Activated T-helper 1 cell treated with anti-CD3 and anti-CD28 coated beads, Interleukin-12 subunit alpha, Interleukin-12 subunit beta, Interleukin-2, Interleukin-4 antibody, amounts not matched to agents 30 ng/mL and 10 ng/mL and 1 ng/mL, durations not matched to agents 14 hours and 24 hours and 36 hours (primary cell): ENCODE data around the gene FARS2. TPM values are rescaled to one million over a fixed set of nuclear protein-coding genes. Genes with fewer than 3 reads are reported as not detected.

Experiments
- DNase-seq: peaks from one replicate; pipeline ENCODE4 v3.0.0; 2021; ENCODE audit warnings: low spot score
- H3K27ac Mint-ChIP-seq: one replicate; pipeline ENCODE4 v1.8.0; 2021; ENCODE audit warnings: mild to moderate bottlenecking, mixed read lengths
- H3K27me3 Mint-ChIP-seq: one replicate; pipeline ENCODE4 v1.8.0; 2022; ENCODE audit warnings: mild to moderate bottlenecking, moderate library complexity, mixed read lengths; ENCODE audit not compliant: insufficient read depth
- H3K36me3 Mint-ChIP-seq: one replicate; pipeline ENCODE4 v1.8.0; 2021; ENCODE audit warnings: low read depth, mixed read lengths
- H3K4me1 Mint-ChIP-seq: one replicate; pipeline ENCODE4 v1.8.0; 2021; ENCODE audit warnings: low read depth, mixed read lengths
- H3K4me3 Mint-ChIP-seq: one replicate; pipeline ENCODE4 v1.8.0; 2021; ENCODE audit warnings: mild to moderate bottlenecking, moderate library complexity, mixed read lengths
- H3K9me3 Mint-ChIP-seq: one replicate; pipeline ENCODE4 v1.8.0; 2021; ENCODE audit warnings: mixed read lengths
- intact Hi-C: fragments of 100-400 bp; cut with micrococcal nuclease; formaldehyde crosslinking; loops from one replicate; pipeline ENCODE4 v1.15.1; 2024
- total RNA-seq: library from RNA; stranded (reverse); gene quantifications from 2 replicates; pipeline ENCODE4 v1.2.3, GENCODE V29; 2022

Gene FARS2
- total RNA-seq, 1 donor from 2014 or later, result 23.8 TPM

DNA sequence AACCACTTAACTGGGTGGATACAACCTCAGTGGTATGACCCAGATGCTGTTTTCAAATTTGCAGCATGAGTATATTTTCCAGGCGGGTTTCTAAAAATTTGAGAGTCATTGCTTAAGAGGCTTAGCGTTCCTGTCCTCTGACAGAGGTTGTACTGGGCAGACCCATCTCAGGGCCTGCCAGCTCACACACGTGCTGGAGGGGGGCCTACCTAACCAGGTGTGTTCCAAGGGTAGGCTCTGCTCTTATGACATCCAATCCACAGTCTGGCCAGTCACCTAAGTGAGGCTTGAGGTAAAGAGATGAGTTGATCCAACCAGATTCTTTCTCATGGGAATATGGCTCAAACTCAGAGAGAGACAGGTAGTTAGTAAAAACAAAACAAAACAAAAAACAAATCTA is 1.9 kb upstream of the FARS2 start:
- Mint-ChIP-seq H3K27ac (peak overlapping the region; percentile 89), H3K27me3 (no peaks in the 10 kb centered on the region), H3K36me3 (peaks cover 11% of the 10 kb centered on the region), H3K4me1 (peaks cover 28% of the 10 kb centered on the region), H3K4me3 (peak overlapping the region; percentile 93), H3K9me3 (no peaks in the 10 kb centered on the region)
- intact Hi-C loops, result no loop called here
- no peak for DNase-seq

- Mint-ChIP-seq H3K9me3 (no peaks in the 10 kb centered on the region), H3K36me3 (peaks cover 9% of the 10 kb centered on the region), H3K4me3 (peak overlapping the region; percentile 93), H3K27me3 (no peaks in the 10 kb centered on the region), H3K27ac (peak overlapping the region; percentile 89), H3K4me1 (peaks cover 33% of the 10 kb centered on the region)
- peak; percentile 74 for DNase-seq
- intact Hi-C loops, result loop anchor here (1.0 to 5.0 kb wide), 7 partner anchors 61 to 1243 kb away; partner anchors contain the start of gene RPP40
Measured at GRCh38 chr6:5260111-5260620, 1.1 kb upstream of the FARS2 start.

GRCh38 chr6:5261545-5262109 is 314 bp downstream of the FARS2 start:
- intact Hi-C loops, result loop anchor here (1.0 to 5.0 kb wide), 4 partner anchors 19 to 1244 kb away; partner anchors contain the start of gene ECI2
- Mint-ChIP-seq H3K27me3 (no peaks in the 10 kb centered on the region), H3K36me3 (peaks cover 12% of the 10 kb centered on the region), H3K27ac (peak overlapping the region; percentile 100), H3K4me1 (peaks cover 43% of the 10 kb centered on the region), H3K4me3 (peak overlapping the region; percentile 93), H3K9me3 (no peaks in the 10 kb centered on the region)
- DNase-seq, result no peak

- H3K36me3 Mint-ChIP-seq, result peaks cover 13% of the 10 kb centered on the region
- DNase-seq, result no peak
- intact Hi-C loops, result no loop called here
- no peaks in the 10 kb centered on the region for H3K27me3 Mint-ChIP-seq
- no peak overlapping the region for H3K4me3 Mint-ChIP-seq
- peak overlapping the region; percentile 36 for H3K27ac Mint-ChIP-seq
- H3K4me1 Mint-ChIP-seq, result peaks cover 26% of the 10 kb centered on the region
- no peaks in the 10 kb centered on the region for H3K9me3 Mint-ChIP-seq
Measured at GRCh38 chr6:5266423-5266822, 5.1 kb downstream of the FARS2 start.

- Mint-ChIP-seq H3K27ac (no peak overlapping the region), H3K4me3 (no peak overlapping the region), H3K4me1 (peaks cover 38% of the 10 kb centered on the region), H3K36me3 (peaks cover 23% of the 10 kb centered on the region), H3K27me3 (no peaks in the 10 kb centered on the region), H3K9me3 (no peaks in the 10 kb centered on the region)
- DNase-seq, result no peak
- intact Hi-C loops, result no loop called here
Measured at GRCh38 chr6:5270093-5270680, 8.9 kb downstream of the FARS2 start.

GRCh38 chr6:5271926-5272325 is 10.6 kb downstream of the FARS2 start:
- Mint-ChIP-seq H3K27me3 (no peaks in the 10 kb centered on the region), H3K36me3 (peaks cover 18% of the 10 kb centered on the region), H3K9me3 (no peaks in the 10 kb centered on the region), H3K4me1 (peaks cover 36% of the 10 kb centered on the region), H3K27ac (no peak overlapping the region), H3K4me3 (no peak overlapping the region)
- no peak for DNase-seq
- intact Hi-C loops, result no loop called here

DNA sequence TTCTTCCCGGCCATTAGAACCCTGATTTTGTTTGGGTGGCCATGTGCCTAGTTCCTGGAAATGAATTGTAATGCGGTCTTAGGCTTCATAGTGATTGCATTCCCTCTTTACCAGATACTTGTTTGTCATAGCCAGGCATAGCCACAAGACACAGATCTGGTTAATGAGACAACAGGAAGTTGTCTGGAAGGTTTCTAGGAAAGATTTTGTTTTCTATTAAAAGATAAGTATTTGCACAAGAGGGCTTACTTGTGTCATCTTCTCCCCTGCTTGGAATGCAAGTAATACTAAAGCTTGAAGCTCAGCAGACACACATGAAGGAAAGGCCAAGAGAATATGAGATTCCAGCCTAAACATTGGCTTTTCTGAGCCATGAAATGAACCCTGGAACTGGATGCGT is 12.9 kb downstream of the FARS2 start:
- intact Hi-C loops, result no loop called here
- no peak for DNase-seq
- Mint-ChIP-seq H3K27me3 (peaks cover 2% of the 10 kb centered on the region), H3K4me1 (peaks cover 48% of the 10 kb centered on the region), H3K36me3 (peaks cover 14% of the 10 kb centered on the region), H3K27ac (no peak overlapping the region), H3K4me3 (no peak overlapping the region), H3K9me3 (no peaks in the 10 kb centered on the region)

GRCh38 chr6:5275497-5275896 is 14.2 kb downstream of the FARS2 start:
- peaks cover 50% of the 10 kb centered on the region for H3K4me1 Mint-ChIP-seq
- H3K27me3 Mint-ChIP-seq, result peaks cover 2% of the 10 kb centered on the region
- no peak for DNase-seq
- H3K4me3 Mint-ChIP-seq, result no peak overlapping the region
- H3K36me3 Mint-ChIP-seq, result peaks cover 12% of the 10 kb centered on the region
- H3K9me3 Mint-ChIP-seq, result no peaks in the 10 kb centered on the region
- intact Hi-C loops, result no loop called here
- no peak overlapping the region for H3K27ac Mint-ChIP-seq

GRCh38 chr6:5276581-5276980 is 15.3 kb downstream of the FARS2 start:
- intact Hi-C loops, result no loop called here
- DNase-seq, result no peak
- no peaks in the 10 kb centered on the region for H3K9me3 Mint-ChIP-seq
- H3K4me3 Mint-ChIP-seq, result no peak overlapping the region
- peaks cover 12% of the 10 kb centered on the region for H3K36me3 Mint-ChIP-seq
- no peak overlapping the region for H3K27ac Mint-ChIP-seq
- peaks cover 2% of the 10 kb centered on the region for H3K27me3 Mint-ChIP-seq
- H3K4me1 Mint-ChIP-seq, result peaks cover 54% of the 10 kb centered on the region

GRCh38 chr6:5277589-5277988 is 16.3 kb downstream of the FARS2 start:
- intact Hi-C loops, result no loop called here
- DNase-seq, result no peak
- no peak overlapping the region for H3K4me3 Mint-ChIP-seq
- H3K27me3 Mint-ChIP-seq, result peaks cover 2% of the 10 kb centered on the region
- peaks cover 61% of the 10 kb centered on the region for H3K4me1 Mint-ChIP-seq
- no peak overlapping the region for H3K27ac Mint-ChIP-seq
- no peaks in the 10 kb centered on the region for H3K9me3 Mint-ChIP-seq
- peaks cover 11% of the 10 kb centered on the region for H3K36me3 Mint-ChIP-seq

DNA sequence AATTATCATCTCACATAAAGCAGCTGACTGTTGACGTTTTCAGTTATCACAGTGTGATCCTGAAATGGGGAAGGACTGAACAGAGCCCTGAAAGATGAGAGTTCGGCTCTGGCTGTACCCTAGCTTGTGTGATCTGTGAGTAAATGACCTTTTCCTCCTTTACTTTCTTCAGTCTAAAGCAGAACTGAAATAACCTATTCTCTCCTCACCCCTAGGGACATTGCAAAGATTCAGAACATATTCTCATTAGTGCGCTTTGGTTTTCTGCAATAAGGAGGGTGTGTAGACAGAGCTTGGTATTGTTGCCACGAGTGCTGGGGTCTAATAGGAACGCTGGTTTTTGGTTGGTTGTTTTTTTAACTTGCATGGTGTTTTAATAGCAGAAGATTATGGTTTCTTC is 16.7 kb downstream of the FARS2 start:
- no peaks in the 10 kb centered on the region for H3K9me3 Mint-ChIP-seq
- H3K27ac Mint-ChIP-seq, result no peak overlapping the region
- H3K27me3 Mint-ChIP-seq, result peaks cover 2% of the 10 kb centered on the region
- peaks cover 63% of the 10 kb centered on the region for H3K4me1 Mint-ChIP-seq
- H3K4me3 Mint-ChIP-seq, result no peak overlapping the region
- intact Hi-C loops, result no loop called here
- DNase-seq, result no peak
- peaks cover 8% of the 10 kb centered on the region for H3K36me3 Mint-ChIP-seq

- H3K27ac Mint-ChIP-seq, result peak overlapping the region; percentile 88
- peaks cover 57% of the 10 kb centered on the region for H3K4me1 Mint-ChIP-seq
- no peak for DNase-seq
- intact Hi-C loops, result no loop called here
- H3K27me3 Mint-ChIP-seq, result peaks cover 2% of the 10 kb centered on the region
- no peaks in the 10 kb centered on the region for H3K9me3 Mint-ChIP-seq
- peaks cover 3% of the 10 kb centered on the region for H3K36me3 Mint-ChIP-seq
- H3K4me3 Mint-ChIP-seq, result peak overlapping the region; percentile 28
Measured at GRCh38 chr6:5278565-5279120, 17.3 kb downstream of the FARS2 start.

- peaks cover 2% of the 10 kb centered on the region for H3K27me3 Mint-ChIP-seq
- no peaks in the 10 kb centered on the region for H3K9me3 Mint-ChIP-seq
- intact Hi-C loops, result loop anchor here (1.0 kb wide), 5 partner anchors 19 to 118 kb away; partner anchors contain the start of gene FARS2
- H3K27ac Mint-ChIP-seq, result peak overlapping the region; percentile 84
- H3K4me3 Mint-ChIP-seq, result peak overlapping the region; percentile 13
- peaks cover 49% of the 10 kb centered on the region for H3K4me1 Mint-ChIP-seq
- H3K36me3 Mint-ChIP-seq, result peaks cover 3% of the 10 kb centered on the region
- DNase-seq, result peak; percentile 10
Measured at GRCh38 chr6:5279891-5280338, 18.6 kb downstream of the FARS2 start.
